ENCODE data around the gene CAPN10.

Gene CAPN10

DNA sequence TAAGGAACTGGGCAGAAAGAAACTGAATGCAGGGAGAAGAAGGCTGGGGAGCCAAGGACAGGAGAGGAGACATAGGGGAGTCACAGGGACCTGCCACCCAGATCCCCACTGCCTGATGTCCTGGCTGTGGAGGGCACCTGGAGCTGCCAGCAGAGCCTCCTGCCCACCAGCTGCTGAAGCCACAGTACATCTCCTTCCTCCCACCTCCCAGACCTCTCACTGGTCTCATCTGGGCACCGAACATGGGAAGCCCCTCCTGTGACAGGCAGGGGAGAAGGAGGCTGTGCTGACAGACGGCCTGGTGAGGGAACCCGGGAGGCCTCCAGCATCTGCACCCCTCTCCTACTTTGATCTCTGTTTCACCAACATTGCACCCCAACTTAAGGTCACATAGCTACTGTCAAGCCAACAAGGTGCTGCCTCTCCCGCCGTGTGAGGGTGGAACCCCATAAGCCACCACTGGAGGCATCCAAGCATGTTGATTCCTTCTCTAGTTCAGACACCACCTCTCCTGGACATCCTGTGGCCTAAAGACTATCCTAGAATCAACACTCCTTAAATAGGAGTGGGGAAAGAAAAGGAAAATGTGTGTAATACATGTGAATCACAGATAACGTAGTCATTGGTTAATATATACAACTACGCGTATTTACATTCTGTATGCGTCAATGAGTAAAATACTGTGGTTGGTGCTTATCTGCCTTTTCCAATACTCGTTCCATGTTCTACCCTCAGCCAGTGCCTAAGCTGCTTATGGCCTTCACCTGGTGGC is 21.8 kb upstream of the CAPN10 start:
- no peak for DNase-seq

DNA sequence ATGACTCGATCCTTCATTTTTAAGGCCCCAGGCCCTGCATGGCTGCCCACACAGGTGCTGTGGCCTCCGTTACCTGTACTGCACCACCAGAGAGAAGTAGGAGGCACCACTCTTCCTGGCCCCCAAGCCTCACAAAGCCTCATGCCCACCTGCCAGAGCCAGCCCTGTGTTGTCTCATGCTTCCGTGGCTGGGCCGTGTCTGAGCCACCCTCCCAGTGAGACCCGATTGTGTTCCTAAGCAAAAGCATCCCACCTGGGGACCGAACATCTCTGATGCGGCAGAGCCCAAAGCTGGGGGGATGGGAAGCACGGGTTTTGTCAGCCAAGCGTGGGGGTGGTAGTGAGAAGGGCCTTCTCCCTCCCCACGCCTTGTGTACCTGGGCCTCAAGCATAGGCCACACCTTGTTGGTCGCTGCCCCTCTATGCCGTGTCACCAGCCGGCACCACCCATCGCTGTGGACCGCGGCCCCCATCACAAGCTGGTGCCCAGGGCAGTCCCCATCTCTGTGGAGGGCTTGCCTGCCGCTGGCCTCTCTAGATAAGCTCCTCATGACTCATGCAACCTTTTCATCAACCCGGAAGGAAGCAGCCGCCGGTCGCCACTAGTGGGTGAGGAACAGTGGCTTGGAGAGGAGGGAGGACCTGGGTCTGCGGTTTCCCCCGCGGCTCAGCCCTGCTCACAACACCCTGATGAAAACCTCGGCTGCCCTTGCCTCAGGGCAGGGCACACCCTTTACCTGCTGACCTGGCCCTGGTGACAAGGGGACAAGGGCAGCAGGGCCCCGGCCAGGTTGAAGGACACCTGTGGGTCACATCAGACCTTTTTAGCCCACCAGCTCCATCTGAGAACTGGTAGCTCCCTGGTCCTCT is 21.0 kb upstream of the CAPN10 start:
- peak; percentile 61 for DNase-seq

DNA sequence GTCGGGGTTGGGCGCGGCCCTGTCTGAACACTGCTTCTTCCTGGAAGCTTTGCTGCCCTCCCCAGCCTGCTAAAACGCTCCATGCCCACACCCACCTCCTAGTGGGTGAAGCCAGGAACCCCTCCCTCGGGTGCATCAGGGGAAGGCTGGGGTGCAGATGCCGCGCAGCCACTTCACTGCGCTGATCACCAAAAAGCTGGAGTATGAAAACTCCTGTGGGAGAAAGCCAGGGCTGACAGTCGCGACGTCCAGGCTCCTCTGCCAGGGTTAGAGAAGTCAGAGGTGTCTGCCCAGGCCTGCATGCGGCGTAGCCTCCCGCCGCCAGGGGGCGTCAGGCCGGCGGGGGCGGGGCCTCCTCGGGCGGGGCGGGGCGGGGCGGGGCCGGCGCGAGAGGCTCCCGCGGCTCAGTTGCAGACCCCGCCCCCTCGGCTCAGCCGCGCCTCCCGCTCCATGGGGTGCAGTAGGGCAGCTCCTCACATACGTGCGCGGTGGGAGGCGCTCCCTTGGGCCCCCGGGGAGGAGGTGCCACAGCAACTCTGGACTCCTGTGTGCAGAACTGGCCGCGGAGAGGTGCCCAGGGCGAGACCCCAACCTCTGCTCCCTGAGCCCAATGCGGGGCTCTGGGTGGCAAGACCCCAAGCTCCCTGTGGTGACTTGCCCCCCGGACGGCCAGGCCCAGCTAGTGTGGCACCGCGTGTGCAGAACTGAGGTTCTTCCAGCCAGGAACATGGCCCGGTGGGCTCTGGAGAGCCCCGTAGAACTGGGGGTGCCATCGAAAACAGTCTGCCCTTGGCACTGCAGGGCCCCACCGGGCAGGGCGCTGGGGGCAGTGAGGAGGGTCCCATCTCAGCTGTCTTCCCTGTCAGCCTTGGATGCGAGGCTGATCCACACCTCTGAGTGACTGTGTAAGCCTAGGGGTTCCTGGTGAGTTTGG is 20.1 kb upstream of the CAPN10 start:
- DNase-seq, result peak; percentile 59

DNA sequence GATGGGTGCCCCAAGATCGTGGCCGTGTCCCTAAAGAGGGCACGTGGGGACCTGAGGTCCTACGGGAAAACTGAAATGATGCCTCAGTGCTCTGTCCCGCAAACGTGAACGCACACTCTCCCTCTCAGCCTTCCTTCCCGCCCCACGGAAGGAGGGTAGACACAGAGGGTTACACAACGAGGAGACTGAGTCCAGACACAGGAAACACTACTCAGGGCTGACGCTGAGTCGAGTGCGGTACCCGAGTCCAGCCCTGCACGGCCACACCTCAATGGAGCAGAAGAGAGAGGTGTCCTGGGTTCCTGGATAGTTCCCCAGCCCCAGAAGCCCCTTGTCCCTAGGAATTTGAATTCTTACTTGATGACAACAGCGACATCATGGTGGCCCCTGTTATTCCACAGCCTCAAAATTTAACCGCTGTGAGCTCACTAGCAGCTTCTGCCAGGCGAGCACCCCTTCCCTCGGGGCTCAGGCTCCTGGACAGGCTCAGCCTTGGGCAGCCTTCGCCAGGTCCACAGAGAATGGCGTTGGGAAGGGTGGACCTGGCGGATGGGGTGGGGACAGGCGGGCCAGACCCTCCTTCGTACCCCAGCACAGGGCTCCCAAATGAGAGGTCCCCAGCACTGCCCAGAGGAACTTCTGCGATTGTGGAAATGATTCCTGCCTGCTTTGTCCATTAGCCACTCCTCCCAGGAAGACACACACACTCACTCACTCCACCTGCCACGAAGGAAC is 19.2 kb upstream of the CAPN10 start:
- no peak for DNase-seq

DNA sequence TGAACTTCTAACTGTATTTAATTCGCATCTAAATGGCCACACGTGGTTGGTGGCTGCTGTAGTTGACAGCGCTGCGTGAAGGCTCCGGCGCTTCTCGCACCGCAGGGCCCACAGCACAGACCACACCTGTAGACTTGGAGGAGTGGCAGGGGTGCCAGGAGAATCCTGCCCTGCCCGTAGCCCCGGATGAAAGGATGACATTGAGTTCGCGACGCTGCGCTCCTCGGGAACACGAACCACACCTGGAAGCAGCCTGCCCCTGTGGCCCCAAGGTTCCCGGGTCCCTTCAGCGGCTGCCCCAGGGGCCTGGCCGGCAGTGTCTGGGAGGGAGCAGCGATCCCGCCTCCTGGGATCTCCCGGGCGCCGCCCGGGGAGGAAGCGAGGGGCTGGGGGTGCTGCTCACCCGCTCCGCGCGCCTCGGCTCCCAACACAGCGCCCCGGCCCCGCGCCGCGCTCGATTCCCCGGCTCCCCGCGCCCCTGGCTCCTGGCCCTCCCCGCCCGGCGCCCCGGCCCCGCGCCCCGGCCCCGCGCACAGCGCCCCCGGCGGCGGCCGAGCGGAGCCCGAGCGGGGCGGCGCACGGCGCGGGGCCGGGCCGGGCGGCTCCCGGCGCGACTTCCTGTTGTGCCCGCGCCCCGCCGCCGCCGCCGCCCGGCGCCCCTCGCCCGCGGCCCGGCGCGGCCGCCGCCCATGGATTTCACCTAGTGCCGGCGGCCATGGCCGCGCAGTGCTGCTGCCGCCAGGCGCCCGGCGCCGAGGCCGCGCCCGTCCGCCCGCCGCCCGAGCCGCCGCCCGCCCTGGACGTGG is 18.5 kb upstream of the CAPN10 start, which contains the start of gene RNPEPL1:
TSS of gene RNPEPL1 (plus strand) at position 613 of the 806 bp plus-strand sequence. CDS start at position 716, 103 bp downstream.
- DNase-seq, result peak; percentile 17

DNA sequence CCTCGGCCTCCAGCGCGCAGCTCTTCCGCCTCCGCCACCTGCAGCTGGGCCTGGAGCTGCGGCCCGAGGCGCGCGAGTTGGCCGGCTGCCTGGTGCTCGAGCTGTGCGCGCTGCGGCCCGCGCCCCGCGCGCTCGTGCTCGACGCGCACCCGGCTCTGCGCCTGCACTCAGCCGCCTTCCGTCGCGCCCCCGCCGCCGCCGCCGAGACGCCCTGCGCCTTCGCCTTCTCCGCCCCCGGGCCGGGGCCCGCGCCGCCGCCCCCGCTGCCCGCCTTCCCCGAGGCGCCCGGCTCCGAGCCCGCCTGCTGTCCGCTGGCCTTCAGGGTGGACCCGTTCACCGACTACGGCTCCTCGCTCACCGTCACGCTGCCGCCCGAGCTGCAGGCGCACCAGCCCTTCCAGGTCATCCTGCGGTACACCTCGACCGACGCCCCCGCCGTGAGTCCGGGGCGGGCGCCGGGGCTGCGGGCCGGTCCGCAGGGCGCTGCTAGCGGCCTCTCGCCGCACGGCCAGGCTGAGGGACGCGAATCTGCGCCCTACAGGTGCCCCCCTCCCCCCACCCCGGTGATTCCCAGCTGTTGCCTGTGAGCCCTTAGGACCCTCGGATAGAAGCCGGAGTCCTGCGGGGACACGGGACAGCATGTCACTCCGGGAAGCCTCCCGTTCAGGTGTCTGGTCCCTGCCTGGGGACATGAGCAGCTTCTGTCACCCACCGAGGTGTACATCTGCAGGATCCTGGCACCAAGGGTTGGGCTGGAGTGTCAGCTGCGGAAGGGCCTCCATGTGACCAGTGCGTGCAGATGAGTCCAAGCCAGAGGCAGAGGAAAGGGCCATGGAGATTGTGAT is 17.6 kb upstream of the CAPN10 start:
- DNase-seq, result no peak

DNA sequence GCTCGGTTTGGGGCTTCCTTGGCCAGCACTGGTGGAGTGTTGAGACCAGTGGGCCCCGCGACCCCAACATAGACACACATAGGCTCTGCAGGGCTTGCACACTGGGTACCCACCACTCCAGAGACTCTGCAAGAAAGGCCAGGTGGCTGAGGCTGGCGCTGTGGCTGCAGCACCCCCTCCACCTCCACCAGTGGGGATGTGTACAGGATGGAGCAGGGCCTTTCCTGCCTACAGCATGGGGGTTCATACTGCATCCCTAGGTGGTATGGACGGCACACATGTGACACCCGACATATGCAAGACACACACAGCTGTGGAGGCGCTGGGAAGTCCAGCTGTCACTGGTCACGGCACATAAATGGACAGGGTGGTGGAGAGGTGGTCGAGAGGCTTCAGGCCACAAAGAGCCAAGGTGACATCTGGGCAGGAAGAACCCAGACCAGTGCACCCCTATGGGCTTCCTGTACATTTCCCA is 17.0 kb upstream of the CAPN10 start:
- DNase-seq, result no peak

DNA sequence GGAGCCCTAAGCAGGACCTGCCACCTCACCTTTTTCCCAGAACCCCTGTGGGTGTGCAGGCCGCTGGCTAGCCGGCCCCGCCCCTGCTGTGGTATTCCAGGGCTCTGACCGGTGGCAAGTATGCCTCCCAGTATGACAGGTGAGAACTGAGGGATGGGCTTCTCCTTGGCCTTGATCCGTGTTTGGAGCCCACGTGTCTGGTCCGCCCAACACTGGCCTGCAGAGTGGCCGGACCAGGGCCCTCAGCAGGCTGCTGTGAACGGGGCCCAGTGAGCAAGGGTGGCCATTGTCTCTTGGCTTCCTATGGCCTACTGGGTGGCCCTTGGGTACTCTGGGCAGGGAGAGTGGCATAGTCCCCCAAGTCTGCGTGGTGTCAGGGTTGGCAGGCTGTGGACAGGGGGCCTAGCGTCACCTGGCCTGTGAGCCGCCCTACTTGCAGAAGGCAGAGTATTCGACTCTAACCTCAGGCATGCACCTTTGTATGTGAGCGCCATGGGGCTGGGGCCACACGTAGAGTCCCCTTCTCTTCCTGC is 16.5 kb upstream of the CAPN10 start:
- no peak for DNase-seq

DNA sequence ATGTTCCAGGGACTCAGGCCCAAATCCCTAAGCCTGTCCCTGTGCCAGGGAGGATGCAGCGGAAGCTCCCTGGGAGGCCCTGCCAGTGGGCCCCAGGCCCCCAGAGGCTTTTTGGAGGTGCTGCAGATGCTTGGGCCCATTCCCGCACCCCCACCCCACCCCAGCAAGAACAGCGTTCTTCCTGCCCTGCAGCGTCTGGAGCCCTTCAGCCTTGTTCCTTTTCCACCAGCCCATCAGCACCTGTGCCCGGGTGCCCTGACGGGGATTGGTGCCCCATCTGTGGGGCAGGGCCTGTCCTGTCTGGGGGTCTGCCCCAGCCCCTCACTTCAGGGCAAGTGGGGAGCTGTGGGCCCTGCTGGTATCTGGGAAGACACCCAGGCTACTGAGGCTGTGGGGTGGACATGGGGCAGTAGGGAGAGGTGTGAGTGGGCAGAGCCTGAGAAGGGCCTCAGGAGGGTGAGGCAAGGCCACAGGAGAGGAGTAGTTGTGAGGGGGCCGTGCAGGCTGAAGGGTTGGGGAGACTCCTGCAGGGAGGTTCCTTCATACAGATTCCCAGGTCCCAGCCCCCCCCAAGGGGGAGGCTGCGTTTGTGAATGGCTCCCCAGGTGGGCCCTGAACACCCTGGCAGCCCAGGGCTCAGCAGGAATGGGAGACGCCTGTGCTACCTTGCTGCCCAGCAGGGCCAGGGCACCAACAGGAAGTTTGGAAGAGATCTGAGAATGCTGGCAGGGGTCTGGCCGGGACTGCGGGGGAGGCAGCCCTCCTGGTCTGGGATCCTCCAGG is 15.8 kb upstream of the CAPN10 start:
- no peak for DNase-seq

DNA sequence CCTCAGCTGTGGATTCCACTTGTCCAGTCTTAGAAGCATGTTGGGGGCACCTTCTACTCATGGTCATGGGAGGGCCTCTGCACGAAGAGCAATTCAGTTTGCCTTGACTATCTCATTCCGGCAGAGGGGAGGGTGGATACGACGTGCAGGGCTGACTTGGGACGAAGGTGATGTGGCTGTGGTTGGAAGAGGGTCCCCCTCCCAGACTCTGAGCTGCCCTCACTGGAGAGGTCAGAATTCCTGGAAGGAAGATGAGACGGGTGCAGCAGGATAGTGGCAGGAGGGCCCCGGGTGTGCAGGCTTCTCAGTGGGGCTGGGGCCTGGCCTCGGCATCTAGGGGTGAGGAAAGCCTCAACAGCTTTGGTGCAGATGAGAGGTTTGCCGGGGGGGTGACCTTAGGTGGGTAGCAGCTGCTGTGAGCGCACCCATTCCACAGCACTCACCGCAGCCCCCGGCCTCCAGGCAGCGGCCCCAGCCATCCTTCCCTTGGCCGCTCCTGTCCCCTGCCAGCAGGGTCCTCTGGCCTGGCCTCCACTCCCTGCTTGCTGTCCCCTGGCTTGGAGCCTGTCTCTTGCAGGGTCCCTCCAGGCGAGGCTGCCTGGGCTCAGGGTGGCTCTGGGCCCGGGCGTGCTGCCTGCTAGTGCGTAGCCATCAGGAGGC is 15.1 kb upstream of the CAPN10 start:
- no peak for DNase-seq

DNA sequence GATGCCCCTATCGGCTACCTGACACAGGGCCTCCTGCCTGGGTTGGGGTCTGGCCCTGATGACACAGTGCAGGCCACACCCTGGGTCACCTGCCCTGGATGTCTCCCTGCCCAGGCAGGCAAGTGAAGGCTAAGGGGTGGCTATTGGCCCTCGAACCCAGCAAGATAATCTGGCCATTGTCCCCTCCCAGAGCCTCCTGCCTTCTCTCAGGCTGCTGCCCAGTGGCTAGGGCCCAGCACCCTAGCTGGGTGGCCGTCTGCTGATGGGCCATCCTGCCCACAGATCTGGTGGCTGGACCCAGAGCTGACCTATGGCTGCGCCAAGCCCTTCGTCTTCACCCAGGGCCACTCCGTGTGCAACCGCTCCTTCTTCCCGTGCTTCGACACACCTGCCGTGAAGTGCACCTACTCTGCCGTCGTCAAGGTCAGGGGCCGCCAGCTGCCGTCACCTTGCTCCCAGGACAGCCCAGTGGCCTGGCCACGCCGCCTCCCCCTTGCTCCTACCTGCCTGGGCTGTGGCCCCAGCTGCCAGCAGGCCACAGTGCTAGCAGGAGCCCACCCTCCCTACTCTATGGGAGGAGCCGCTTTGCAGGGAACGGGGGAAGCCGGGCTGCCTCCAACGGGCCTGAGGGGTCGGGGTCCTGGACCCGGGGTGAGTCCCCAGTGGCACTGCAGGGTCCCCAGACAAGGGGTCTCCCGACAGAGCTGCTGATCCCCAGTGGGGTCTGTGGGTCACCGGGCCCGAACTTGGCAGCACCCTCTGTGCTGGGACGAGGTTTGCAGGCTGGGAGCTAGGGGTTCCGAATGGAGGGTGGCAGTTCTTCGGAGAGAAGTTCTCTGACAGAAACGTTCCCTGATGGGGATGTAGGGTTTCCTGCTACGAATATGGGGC is 14.1 kb upstream of the CAPN10 start:
- no peak for DNase-seq

DNA sequence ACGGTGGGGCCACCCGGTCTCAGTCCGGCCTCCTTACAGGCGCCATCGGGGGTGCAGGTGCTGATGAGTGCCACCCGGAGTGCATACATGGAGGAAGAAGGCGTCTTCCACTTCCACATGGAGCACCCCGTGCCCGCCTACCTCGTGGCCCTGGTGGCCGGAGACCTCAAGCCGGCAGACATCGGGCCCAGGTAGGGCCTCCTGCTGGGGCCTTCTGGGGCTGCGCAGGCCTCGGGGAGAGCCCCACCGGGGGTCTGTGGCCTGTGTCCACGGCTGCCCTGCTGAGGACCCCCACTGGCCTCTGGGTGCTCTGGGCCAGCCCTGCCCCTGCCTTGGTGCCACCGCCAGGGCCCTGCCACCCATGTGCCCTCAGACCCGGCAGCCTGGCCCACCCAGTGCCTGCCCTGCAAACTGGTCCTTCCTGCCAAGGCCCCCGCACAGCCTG is 13.4 kb upstream of the CAPN10 start:
- DNase-seq, result no peak

DNA sequence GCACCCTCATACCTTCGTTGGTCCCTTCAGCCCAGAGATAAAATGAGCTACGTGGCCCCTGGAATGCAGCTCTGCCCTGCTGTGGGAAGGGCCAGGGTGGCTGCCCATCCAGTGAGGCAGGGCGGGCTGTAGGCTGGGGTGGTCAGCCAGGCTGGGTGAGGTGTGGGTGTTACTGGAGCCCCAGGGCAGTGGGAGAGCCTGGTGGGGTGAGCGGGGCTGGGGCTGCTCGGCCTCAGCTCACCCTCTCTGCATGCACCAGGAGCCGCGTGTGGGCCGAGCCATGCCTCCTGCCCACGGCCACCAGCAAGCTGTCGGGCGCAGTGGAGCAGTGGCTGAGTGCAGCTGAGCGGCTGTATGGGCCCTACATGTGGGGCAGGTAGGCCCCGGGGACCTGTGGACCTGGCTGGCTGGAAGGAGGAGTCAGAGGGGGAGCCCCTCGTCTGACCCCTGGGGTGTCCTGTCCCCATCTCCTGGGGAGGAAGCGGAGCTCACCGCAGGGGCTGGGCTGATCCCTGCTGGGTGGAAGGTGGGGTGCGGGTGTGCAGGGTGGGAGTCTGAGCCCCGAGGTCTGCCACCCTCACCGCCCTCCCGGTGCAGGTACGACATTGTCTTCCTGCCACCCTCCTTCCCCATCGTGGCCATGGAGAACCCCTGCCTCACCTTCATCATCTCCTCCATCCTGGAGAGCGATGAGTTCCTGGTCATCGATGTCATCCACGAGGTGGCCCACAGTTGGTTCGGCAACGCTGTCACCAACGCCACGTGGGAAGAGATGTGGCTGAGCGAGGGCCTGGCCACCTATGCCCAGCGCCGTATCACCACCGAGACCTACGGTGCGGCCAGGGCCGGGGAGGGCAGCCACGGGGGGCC is 12.8 kb upstream of the CAPN10 start:
- DNase-seq, result no peak

DNA sequence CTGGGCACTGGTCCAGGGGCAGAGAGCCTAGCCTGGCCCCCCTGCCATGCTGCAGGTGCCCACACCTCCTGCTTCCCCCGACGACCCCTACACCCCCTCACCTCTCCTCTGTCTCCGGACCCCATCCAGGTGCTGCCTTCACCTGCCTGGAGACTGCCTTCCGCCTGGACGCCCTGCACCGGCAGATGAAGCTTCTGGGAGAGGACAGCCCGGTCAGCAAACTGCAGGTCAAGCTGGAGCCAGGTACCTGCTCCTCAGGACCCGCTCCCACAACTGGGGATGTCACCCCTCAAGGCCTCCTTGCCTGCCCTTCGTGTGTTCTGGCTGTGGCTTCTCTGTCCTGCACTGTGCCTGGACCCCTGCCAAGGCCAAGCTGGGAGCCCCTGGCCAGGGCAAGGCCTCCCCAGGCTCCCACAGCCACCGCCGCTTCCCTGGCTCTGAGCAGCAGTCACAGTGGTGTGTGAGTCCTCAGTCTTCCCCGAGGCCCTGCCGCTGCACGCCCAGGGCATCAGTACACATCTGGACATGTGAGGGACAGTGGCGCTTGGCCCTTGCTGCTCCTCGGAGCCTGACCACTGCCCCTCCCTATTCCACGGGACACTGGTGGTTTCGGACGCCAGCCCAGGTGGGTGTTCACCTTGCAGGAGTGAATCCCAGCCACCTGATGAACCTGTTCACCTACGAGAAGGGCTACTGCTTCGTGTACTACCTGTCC is 12.0 kb upstream of the CAPN10 start:
- no peak for DNase-seq

DNA sequence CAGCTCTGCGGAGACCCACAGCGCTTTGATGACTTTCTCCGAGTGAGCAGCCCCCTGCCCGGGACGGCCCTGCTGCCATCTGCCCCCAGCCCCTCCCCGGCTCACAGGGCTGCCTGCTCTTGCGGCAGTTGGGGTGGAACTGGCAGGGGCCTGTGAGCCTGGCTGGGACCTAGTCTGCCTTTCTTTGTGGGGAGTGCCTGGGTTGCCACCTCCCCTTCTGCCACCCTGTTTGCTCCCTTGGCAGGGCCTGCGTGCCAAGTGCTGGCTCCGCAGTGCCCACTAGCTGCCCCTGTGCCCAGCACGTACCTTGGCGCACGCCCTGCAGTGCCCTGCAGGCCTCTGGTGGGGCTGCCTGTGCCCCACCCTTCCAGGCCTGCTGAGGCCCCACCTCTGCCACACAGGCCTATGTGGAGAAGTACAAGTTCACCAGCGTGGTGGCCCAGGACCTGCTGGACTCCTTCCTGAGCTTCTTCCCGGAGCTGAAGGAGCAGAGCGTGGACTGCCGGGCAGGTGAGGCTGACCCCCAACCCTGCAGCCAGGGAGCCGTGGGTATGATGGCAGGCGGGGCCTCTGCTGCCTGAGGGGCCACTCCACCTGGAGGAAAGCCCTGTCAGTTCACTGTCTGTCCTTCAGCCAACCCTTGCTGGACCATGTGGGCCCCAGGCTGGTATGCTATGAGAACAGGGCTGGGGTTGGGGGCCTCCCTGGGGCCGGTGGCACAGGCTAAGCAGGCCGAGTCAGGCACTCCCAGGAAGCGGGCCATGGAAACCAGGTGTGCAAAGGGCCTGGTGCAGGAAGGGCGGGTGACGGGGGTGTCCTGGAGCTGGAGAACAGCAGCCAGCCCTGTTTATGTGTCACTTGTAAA is 11.2 kb upstream of the CAPN10 start:
- no peak for DNase-seq
